MCF 10A (cell line): ENCODE measurements around the gene SAMD4A. TPM values are rescaled to one million over a fixed set of nuclear protein-coding genes. Genes with fewer than 3 reads are reported as not detected.

Experiments used
- BruUV-seq: library from RNA; stranded (reverse); fragments of 400-500 nt; replicated peaks from 2 replicates; lab custom pipeline; 2021; lab: Mats Ljungman, UMichigan
- CTCF ChIA-PET: fragments of 300-600 bp; sonication (Branson Sonifier 250); formaldehyde crosslinking; extraction: SDS; loops from one replicate; lab custom pipeline; 2021; ENCODE audit warnings: antibody characterized with exemption, inconsistent platforms; lab: Yijun Ruan, JAX
- POLR2A ChIA-PET: fragments of 300-600, 350-650 bp; sonication (Branson Sonifier 250); formaldehyde crosslinking; extraction: SDS; loops from one replicate; lab custom pipeline; 2020; ENCODE audit warnings: antibody characterized with exemption, inconsistent platforms; lab: Yijun Ruan, JAX
- DNase-seq: peaks from one replicate; pipeline ENCODE4 v3.0.0-alpha.2; 2018; ENCODE audit not compliant: unreplicated experiment
- H3K27ac Mint-ChIP-seq: one replicate; pipeline ENCODE4 v1.8.0; 2022; ENCODE audit warnings: mild to moderate bottlenecking, low read depth, mixed read lengths; ENCODE audit not compliant: unreplicated experiment
- H3K27me3 Mint-ChIP-seq: one replicate; pipeline ENCODE4 v1.8.0; 2022; ENCODE audit warnings: mixed read lengths; ENCODE audit not compliant: insufficient read depth, unreplicated experiment
- H3K36me3 Mint-ChIP-seq: one replicate; pipeline ENCODE4 v1.8.0; 2022; ENCODE audit warnings: mild to moderate bottlenecking, moderate library complexity, mixed read lengths; ENCODE audit not compliant: insufficient read depth, unreplicated experiment
- H3K4me1 Mint-ChIP-seq: one replicate; pipeline ENCODE4 v1.8.0; 2022; ENCODE audit warnings: mixed read lengths; ENCODE audit not compliant: insufficient read depth, unreplicated experiment
- H3K4me3 Mint-ChIP-seq: one replicate; pipeline ENCODE4 v1.8.0; 2022; ENCODE audit warnings: mild to moderate bottlenecking, moderate library complexity, mixed read lengths; ENCODE audit not compliant: unreplicated experiment
- H3K9me3 Mint-ChIP-seq: one replicate; pipeline ENCODE4 v1.8.0; 2022; ENCODE audit warnings: mixed read lengths; ENCODE audit not compliant: unreplicated experiment
- CTCF ChIP-seq: fragments of 200-600 bp; IDR thresholded peaks from one replicate; pipeline ENCODE4 v1.8.0; 2022; ENCODE audit warnings: antibody characterized with exemption, mild to moderate bottlenecking; ENCODE audit not compliant: unreplicated experiment
- intact Hi-C: fragments of 100-400 bp; cut with micrococcal nuclease; formaldehyde crosslinking; loops from 2 replicates; pipeline ENCODE4 v1.14.1; 2022
- total RNA-seq: library from RNA; stranded (reverse); gene quantifications from 2 replicates; pipeline ENCODE4 v1.2.3, GENCODE V29; 2022

The SAMD4A gene
- total RNA-seq, 1 experiment from 2014 or later = 63.5 TPM

- DNase-seq = peak; percentile 50
- Mint-ChIP-seq H3K4me3 (no peak overlapping the region), H3K27ac (peak overlapping the region; percentile 34), H3K4me1 (no peaks in the 10 kb centered on the region), H3K36me3 (peaks cover 38% of the 10 kb centered on the region), H3K27me3 (no peaks in the 10 kb centered on the region), H3K9me3 (no peaks in the 10 kb centered on the region)
- ChIA-PET CTCF (interaction anchor here (0.6 to 1.4 kb wide), 6 partner anchors 10 to 1611 kb away, joined by 3 read pairs; no protein-coding TSS in a partner anchor), POLR2A (interaction anchor here (1.0 kb wide), 1 partner anchor 20 kb away, joined by 3 read pairs; the partner anchor contains the start of gene CGRRF1)
- intact Hi-C loops = no loop called here
- BruUV-seq = no TSS peak
- TF ChIP-seq CTCF = no peak
Observed at GRCh38 chr14:54529811-54530210, 37.1 kb upstream of the SAMD4A start.

- no TSS peak for BruUV-seq
- POLR2A ChIA-PET = no interaction called here
- Mint-ChIP-seq H3K36me3 (peaks cover 17% of the 10 kb centered on the region), H3K27me3 (no peaks in the 10 kb centered on the region), H3K4me1 (no peaks in the 10 kb centered on the region), H3K9me3 (no peaks in the 10 kb centered on the region), H3K4me3 (no peak overlapping the region), H3K27ac (peak overlapping the region; percentile 35)
- no peak for TF ChIP-seq CTCF
- DNase-seq = no peak
- CTCF ChIA-PET = interaction anchor here (0.5 to 0.6 kb wide), 2 partner anchors 144 to 1075 kb away, joined by 3 to 4 read pairs; no protein-coding TSS in a partner anchor
- intact Hi-C loops = no loop called here
Observed at GRCh38 chr14:54532111-54533012, 34.6 kb upstream of the SAMD4A start.

GRCh38 chr14:54533100-54533499 lies 33.8 kb upstream of the SAMD4A start:
- no peak for DNase-seq
- peaks cover 15% of the 10 kb centered on the region for H3K36me3 Mint-ChIP-seq
- no peak overlapping the region for H3K27ac Mint-ChIP-seq
- H3K9me3 Mint-ChIP-seq = no peaks in the 10 kb centered on the region
- ChIA-PET POLR2A (no interaction called here), CTCF (interaction anchor here (0.6 kb wide), 1 partner anchor 1076 kb away, joined by 4 read pairs; no protein-coding TSS in a partner anchor)
- BruUV-seq = no TSS peak
- no peak for TF ChIP-seq CTCF
- no peak overlapping the region for H3K4me3 Mint-ChIP-seq
- intact Hi-C loops = no loop called here
- H3K4me1 Mint-ChIP-seq = no peaks in the 10 kb centered on the region
- no peaks in the 10 kb centered on the region for H3K27me3 Mint-ChIP-seq

GRCh38 chr14:54535126-54535525 lies 31.8 kb upstream of the SAMD4A start:
- Mint-ChIP-seq H3K9me3 (no peaks in the 10 kb centered on the region), H3K27ac (no peak overlapping the region), H3K4me1 (no peaks in the 10 kb centered on the region), H3K27me3 (no peaks in the 10 kb centered on the region), H3K4me3 (no peak overlapping the region), H3K36me3 (peaks cover 22% of the 10 kb centered on the region)
- ChIA-PET CTCF (interaction anchor here (0.5 to 0.6 kb wide), 3 partner anchors 34 to 1986 kb away, joined by 3 to 4 read pairs (median 3); no protein-coding TSS in a partner anchor), POLR2A (interaction anchor here (0.6 kb wide), 1 partner anchor 1791 kb away, joined by 3 read pairs; no protein-coding TSS in a partner anchor)
- no peak for DNase-seq
- intact Hi-C loops = no loop called here
- no peak for TF ChIP-seq CTCF
- BruUV-seq = no TSS peak
